PC-3 (cell line): Measurements from ENCODE around the gene WDR81. TPM values are rescaled to one million over a fixed set of nuclear protein-coding genes. Genes with fewer than 3 reads are reported as not detected.
"Not testable (repeated sequence)": the region's sequence is repeated elsewhere in the genome, so short reads cannot be mapped to it uniquely, and the experiment has no call there.

ENCODE experiments used
- ATAC-seq: fragments of 200-7000 bp; cut with Tn5 transposase; 2 replicates; pipeline ENCODE4 v1.9.1; 2020; ENCODE audit warnings: mild to moderate bottlenecking, moderate library complexity
- BruUV-seq: library from RNA; stranded (reverse); fragments of 400-500 nt; replicated peaks from 2 replicates; lab custom pipeline; 2021; lab: Mats Ljungman, UMichigan
- CTCF ChIA-PET: fragments of 300-600 bp; sonication (Branson Sonifier 250); formaldehyde crosslinking; loops from one replicate; lab custom pipeline; 2022; ENCODE audit warnings: antibody characterized with exemption; lab: Charles Lee
- POLR2A ChIA-PET: fragments of 300-600 bp; sonication (Branson Sonifier 250); formaldehyde crosslinking; loops from one replicate; lab custom pipeline; 2022; ENCODE audit warnings: antibody characterized with exemption; ENCODE audit not compliant: unreplicated experiment; lab: Charles Lee
- DNase-seq: peaks from one replicate; pipeline ENCODE4 v3.0.0-alpha.2; 2015
- H2AFZ ChIP-seq: fragments of 300-600 bp; sonication (generic); 2 replicates; pipeline ENCODE4 v1.6.0; 2016; ENCODE audit warnings: antibody characterized with exemption, low read length
- H3F3A ChIP-seq: fragments of 300-600 bp; sonication (generic); one replicate; pipeline ENCODE4 v1.6.0; 2017; ENCODE audit warnings: antibody characterized with exemption, low read length, control low read depth, mild to moderate bottlenecking; ENCODE audit not compliant: unreplicated experiment
- H3K27ac ChIP-seq: fragments of 300-600 bp; sonication (generic); 2 replicates; pipeline ENCODE4 v1.5.1; 2016; ENCODE audit warnings: mild to moderate bottlenecking, low read length
- H3K27me3 ChIP-seq: fragments of 300-600 bp; sonication (generic); 2 replicates; pipeline ENCODE4 v1.6.1; 2016; ENCODE audit warnings: low read length, mixed read lengths
- H3K36me3 ChIP-seq: fragments of 300-600 bp; sonication (generic); 2 replicates; pipeline ENCODE4 v1.6.1; 2016; ENCODE audit warnings: low read depth, mixed run types, low read length, mixed read lengths
- H3K4me1 ChIP-seq: fragments of 300-600 bp; sonication (generic); 2 replicates; pipeline ENCODE4 v1.5.1; 2016; ENCODE audit warnings: low read length; ENCODE audit not compliant: insufficient read depth
- H3K4me2 ChIP-seq: fragments of 300-600 bp; sonication (generic); 2 replicates; pipeline ENCODE4 v1.6.0; 2016; ENCODE audit warnings: low read length
- H3K4me3 ChIP-seq: fragments of 300-600 bp; sonication (generic); 2 replicates; pipeline ENCODE4 v1.5.1; 2016; ENCODE audit warnings: mild to moderate bottlenecking, low read length, mixed read lengths
- H3K79me2 ChIP-seq: fragments of 300-600 bp; sonication (generic); 2 replicates; pipeline ENCODE4 v1.6.1; 2017; ENCODE audit warnings: low read length, mixed read lengths
- H3K9ac ChIP-seq: fragments of 300-600 bp; sonication (generic); 2 replicates; pipeline ENCODE4 v1.6.0; 2016; ENCODE audit warnings: mild to moderate bottlenecking, low read length
- H3K9me2 ChIP-seq: fragments of 300-600 bp; sonication (generic); replicated peaks from 2 replicates; pipeline ENCODE4 v1.6.1; 2016; ENCODE audit warnings: mixed run types, low read length, mixed read lengths
- H3K9me3 ChIP-seq: fragments of 300-600 bp; sonication (generic); 2 replicates; pipeline ENCODE4 v1.6.1; 2016; ENCODE audit warnings: low read length, mixed read lengths
- H4K20me1 ChIP-seq: fragments of 300-600 bp; sonication (generic); 2 replicates; pipeline ENCODE4 v1.6.1; 2016; ENCODE audit warnings: low read length, mixed read lengths
- CTCF ChIP-seq: fragments of 300-600 bp; sonication (generic); conservative IDR thresholded peaks from 2 replicates; pipeline ENCODE4 v1.5.1; 2017; ENCODE audit warnings: antibody characterized with exemption, low read depth, mild to moderate bottlenecking, low read length
- EZH2 ChIP-seq: fragments of 300-600 bp; sonication (generic); IDR thresholded peaks from one replicate; pipeline ENCODE4 v1.6.1; 2017; ENCODE audit warnings: antibody characterized with exemption, mild to moderate bottlenecking, low read length; ENCODE audit not compliant: unreplicated experiment
- EZH2phosphoT487 ChIP-seq: fragments of 300-600 bp; sonication (generic); IDR thresholded peaks from 2 replicates; pipeline ENCODE4 v1.6.1; 2018; ENCODE audit warnings: mild to moderate bottlenecking, antibody characterized with exemption, low read length, borderline replicate concordance
- intact Hi-C: fragments of 100-400 bp; cut with micrococcal nuclease; formaldehyde crosslinking; loops from 2 replicates; pipeline ENCODE4 v1.9.0; 2023
- total RNA-seq: library from RNA; depleted of rRNA; stranded (reverse); fragments of >200 nt; gene quantifications from 2 replicates; pipeline ENCODE4 v1.2.3, GENCODE V29; 2014

Gene WDR81
- total RNA-seq, 1 experiment from 2014 or later = 14.6 TPM

- no peak overlapping the region for H3K4me3 ChIP-seq
- ATAC-seq = no peak
- H4K20me1 ChIP-seq = peaks cover 13% of the 10 kb centered on the region
- no peak overlapping the region for H2AFZ ChIP-seq
- no peak for DNase-seq
- no TSS peak for BruUV-seq
- intact Hi-C loops = no loop called here
- H3K9ac ChIP-seq = no peak overlapping the region
- peaks cover 2% of the 10 kb centered on the region for H3K36me3 ChIP-seq
- peaks cover 25% of the 10 kb centered on the region for H3K79me2 ChIP-seq
- H3K27ac ChIP-seq = no peak overlapping the region
- ChIA-PET POLR2A (interaction anchor here (0.5 kb wide), 1 partner anchor 140 kb away, joined by 9 read pairs; no protein-coding TSS in a partner anchor), CTCF (no interaction called here)
- no peaks in the 10 kb centered on the region for H3K27me3 ChIP-seq
- no peaks in the 10 kb centered on the region for H3K9me3 ChIP-seq
- no peak overlapping the region for H3K4me2 ChIP-seq
- no peaks in the 10 kb centered on the region for H3K9me2 ChIP-seq
- TF ChIP-seq EZH2 (no peak), CTCF (no peak), EZH2phosphoT487 (no peak)
- no peaks in the 10 kb centered on the region for H3F3A ChIP-seq
- H3K4me1 ChIP-seq = peaks cover 14% of the 10 kb centered on the region
Measured at GRCh38 chr17:1718362-1719165, 5.9 kb upstream of the WDR81 start.

- POLR2A ChIA-PET = interaction anchor here (0.5 to 1.0 kb wide), 2 partner anchors 11 to 67 kb away, joined by 3 to 4 read pairs; partner anchors contain the start of gene TLCD2
- H3K9me3 ChIP-seq = no peaks in the 10 kb centered on the region
- no peaks in the 10 kb centered on the region for H3K27me3 ChIP-seq
- no peaks in the 10 kb centered on the region for H3K36me3 ChIP-seq
- peak overlapping the region; percentile 59 for H3K4me3 ChIP-seq
- H3K9ac ChIP-seq = no peak overlapping the region
- TF ChIP-seq EZH2phosphoT487 = no peak
- TF ChIP-seq CTCF = peak; percentile 90
- no peak for TF ChIP-seq EZH2
- BruUV-seq = no TSS peak
- ATAC-seq (no peak), DNase-seq (peak; percentile 62)
- intact Hi-C loops = loop anchor here (2.0 kb wide), 1 partner anchor 64 kb away; no protein-coding TSS in a partner anchor
- H3K27ac ChIP-seq = no peak overlapping the region
- H3K79me2 ChIP-seq = peaks cover 12% of the 10 kb centered on the region
- H4K20me1 ChIP-seq = no peaks in the 10 kb centered on the region
- H3K4me2 ChIP-seq = peak overlapping the region; percentile 86
- no peaks in the 10 kb centered on the region for H3F3A ChIP-seq
- H2AFZ ChIP-seq = peak overlapping the region; percentile 68
- peaks cover 14% of the 10 kb centered on the region for H3K4me1 ChIP-seq
- CTCF ChIA-PET = interaction anchor here (1.0 to 2.0 kb wide), 2 partner anchors 59 to 63 kb away, joined by 5 read pairs; no protein-coding TSS in a partner anchor
- H3K9me2 ChIP-seq = no peaks in the 10 kb centered on the region
Measured at GRCh38 chr17:1720856-1721386, 3.6 kb upstream of the WDR81 start.

GRCh38 chr17:1722022-1722421 lies 2.5 kb upstream of the WDR81 start:
- H3K27me3 ChIP-seq, ATAC-seq, H3F3A ChIP-seq, H3K36me3 ChIP-seq, H3K27ac ChIP-seq, BruUV-seq, H3K9ac ChIP-seq, H3K9me2 ChIP-seq, DNase-seq, H3K9me3 ChIP-seq, H3K4me3 ChIP-seq, H2AFZ ChIP-seq, H3K4me2 ChIP-seq, intact Hi-C loops, H4K20me1 ChIP-seq: not testable (repeated sequence)
- ChIA-PET POLR2A (interaction anchor here (0.6 to 0.7 kb wide), 2 partner anchors 130 to 179 kb away, joined by 3 to 16 read pairs; no protein-coding TSS in a partner anchor), CTCF (interaction anchor here (2.0 kb wide), 1 partner anchor 58 kb away, joined by 5 read pairs; no protein-coding TSS in a partner anchor)
- H3K4me1 ChIP-seq = peaks cover 14% of the 10 kb centered on the region
- peaks cover 16% of the 10 kb centered on the region; the same call in 1 of the 2 replicates for H3K79me2 ChIP-seq
